ENCODE results near the gene TENT4A. TPM values are rescaled to one million over a fixed set of nuclear protein-coding genes. Genes with fewer than 3 reads are reported as not detected.
"Not testable (repeated sequence)": the region's sequence is repeated elsewhere in the genome, so short reads cannot be mapped to it uniquely, and the experiment has no call there.

The TENT4A gene
- total RNA-seq, result 10 to 100 TPM; 37.4 to 55.3 TPM

GRCh38 chr5:6713274-6714225, at the start of gene TENT4A:
Gene TENT4A, plus strand, starts transcription at chr5:6713432. Its CDS starts 552 bp downstream, at chr5:6713984.
- CTCF ChIA-PET, result interaction anchor here (1.0 kb wide), 1 partner anchor 23 kb away, joined by 3 read pairs; no protein-coding TSS in a partner anchor
- no peak for DNase-seq
- peak within 1 kb of the TSS; percentile 77 for H3K4me3 Mint-ChIP-seq

GRCh38 chr5:6666762-6667161, 46.5 kb upstream of the TENT4A start:
- H3K9me3 Mint-ChIP-seq (ENCODE audit: low read depth), result no peaks in the 10 kb centered on the region
- H3K27me3 Mint-ChIP-seq, result no peaks in the 10 kb centered on the region
- H3K36me3 Mint-ChIP-seq, result peaks cover 13% of the 10 kb centered on the region
- H3K4me1 Mint-ChIP-seq, result no peaks in the 10 kb centered on the region
- CTCF ChIA-PET, result no interaction called here
- DNase-seq (no peak), ATAC-seq (no peak)
- H3K27ac Mint-ChIP-seq, result no peak overlapping the region
- H3K4me3 Mint-ChIP-seq, result no peak overlapping the region

More at GRCh38 chr5:6713274-6714225, at the start of gene TENT4A:
- Mint-ChIP-seq H3K36me3 (peaks cover 23% of the 10 kb centered on the region), H3K4me1 (peaks cover 41% of the 10 kb centered on the region), H3K9me3 (ENCODE audit: low read depth) (no peaks in the 10 kb centered on the region), H3K27me3 (peaks cover 2% of the 10 kb centered on the region), H3K27ac (peak within 1 kb of the TSS; percentile 94)
- ATAC-seq, result peak; percentile 42

GRCh38 chr5:6667648-6668047, 45.6 kb upstream of the TENT4A start:
- CTCF ChIA-PET, result no interaction called here
- H3K36me3 Mint-ChIP-seq, result peaks cover 10% of the 10 kb centered on the region
- H3K27me3 Mint-ChIP-seq, result no peaks in the 10 kb centered on the region
- no peaks in the 10 kb centered on the region for H3K9me3 Mint-ChIP-seq (ENCODE audit: low read depth)
- no peak overlapping the region for H3K4me3 Mint-ChIP-seq
- no peak overlapping the region for H3K27ac Mint-ChIP-seq
- ATAC-seq (no peak), DNase-seq (no peak)
- no peaks in the 10 kb centered on the region for H3K4me1 Mint-ChIP-seq

- H3K4me1 Mint-ChIP-seq; CTCF ChIA-PET; H3K27ac Mint-ChIP-seq; H3K27me3 Mint-ChIP-seq; ATAC-seq; H3K9me3 Mint-ChIP-seq (ENCODE audit: low read depth); DNase-seq; H3K4me3 Mint-ChIP-seq: not testable (repeated sequence)
- peaks cover 11% of the 10 kb centered on the region for H3K36me3 Mint-ChIP-seq
Measured at GRCh38 chr5:6668717-6669116, 44.5 kb upstream of the TENT4A start.

GRCh38 chr5:6673031-6673430, 40.2 kb upstream of the TENT4A start:
- Mint-ChIP-seq H3K36me3 (peaks cover 12% of the 10 kb centered on the region), H3K27ac (no peak overlapping the region), H3K9me3 (ENCODE audit: low read depth) (peaks cover 2% of the 10 kb centered on the region), H3K4me1 (no peaks in the 10 kb centered on the region), H3K4me3 (no peak overlapping the region), H3K27me3 (no peaks in the 10 kb centered on the region)
- CTCF ChIA-PET, result no interaction called here
- ATAC-seq, result no peak
- no peak for DNase-seq

- Mint-ChIP-seq H3K27ac (no peak overlapping the region), H3K36me3 (peaks cover 12% of the 10 kb centered on the region), H3K4me3 (no peak overlapping the region), H3K27me3 (peaks cover 4% of the 10 kb centered on the region), H3K4me1 (no peaks in the 10 kb centered on the region), H3K9me3 (ENCODE audit: low read depth) (peaks cover 2% of the 10 kb centered on the region)
- ATAC-seq (no peak), DNase-seq (no peak)
- CTCF ChIA-PET, result no interaction called here
Measured at GRCh38 chr5:6673963-6674362, 39.3 kb upstream of the TENT4A start.

- Mint-ChIP-seq H3K27ac (no peak overlapping the region), H3K9me3 (ENCODE audit: low read depth) (peaks cover 2% of the 10 kb centered on the region), H3K4me1 (no peaks in the 10 kb centered on the region), H3K4me3 (no peak overlapping the region), H3K36me3 (peaks cover 12% of the 10 kb centered on the region), H3K27me3 (peaks cover 4% of the 10 kb centered on the region)
- ATAC-seq (no peak), DNase-seq (no peak)
- CTCF ChIA-PET, result no interaction called here
Measured at GRCh38 chr5:6674421-6674820, 38.8 kb upstream of the TENT4A start.

- CTCF ChIA-PET, result no interaction called here
- H3K27me3 Mint-ChIP-seq, result peaks cover 4% of the 10 kb centered on the region
- H3K4me1 Mint-ChIP-seq, result no peaks in the 10 kb centered on the region
- no peak overlapping the region for H3K27ac Mint-ChIP-seq
- no peak overlapping the region for H3K4me3 Mint-ChIP-seq
- DNase-seq (no peak), ATAC-seq (no peak)
- peaks cover 12% of the 10 kb centered on the region for H3K36me3 Mint-ChIP-seq
- peaks cover 2% of the 10 kb centered on the region for H3K9me3 Mint-ChIP-seq (ENCODE audit: low read depth)
Measured at GRCh38 chr5:6674886-6675285, 38.3 kb upstream of the TENT4A start.

GRCh38 chr5:6675784-6676491, 37.3 kb upstream of the TENT4A start:
- Mint-ChIP-seq H3K4me3 (no peak overlapping the region), H3K27ac (no peak overlapping the region), H3K4me1 (no peaks in the 10 kb centered on the region), H3K27me3 (peaks cover 4% of the 10 kb centered on the region), H3K9me3 (ENCODE audit: low read depth) (peaks cover 2% of the 10 kb centered on the region), H3K36me3 (peaks cover 6% of the 10 kb centered on the region)
- CTCF ChIA-PET, result no interaction called here
- DNase-seq (no peak), ATAC-seq (no peak)

- Mint-ChIP-seq H3K4me1 (no peaks in the 10 kb centered on the region), H3K27ac (no peak overlapping the region), H3K27me3 (peaks cover 6% of the 10 kb centered on the region), H3K9me3 (ENCODE audit: low read depth) (peaks cover 2% of the 10 kb centered on the region), H3K36me3 (peaks cover 2% of the 10 kb centered on the region), H3K4me3 (no peak overlapping the region)
- CTCF ChIA-PET, result no interaction called here
- no peak for ATAC-seq
- no peak for DNase-seq
Measured at GRCh38 chr5:6676702-6677101, 36.5 kb upstream of the TENT4A start.

- ATAC-seq, result no peak
- H3K4me3 Mint-ChIP-seq, result no peak overlapping the region
- peaks cover 2% of the 10 kb centered on the region for H3K36me3 Mint-ChIP-seq
- no peak overlapping the region for H3K27ac Mint-ChIP-seq
- peaks cover 8% of the 10 kb centered on the region for H3K27me3 Mint-ChIP-seq
- CTCF ChIA-PET, result no interaction called here
- H3K4me1 Mint-ChIP-seq, result no peaks in the 10 kb centered on the region
- DNase-seq, result no peak
- H3K9me3 Mint-ChIP-seq (ENCODE audit: low read depth), result peaks cover 2% of the 10 kb centered on the region
Measured at GRCh38 chr5:6678385-6678784, 34.8 kb upstream of the TENT4A start.

GRCh38 chr5:6680922-6681321, 32.3 kb upstream of the TENT4A start:
- CTCF ChIA-PET, result no interaction called here
- Mint-ChIP-seq H3K9me3 (ENCODE audit: low read depth) (peaks cover 2% of the 10 kb centered on the region), H3K36me3 (no peaks in the 10 kb centered on the region), H3K27me3 (peaks cover 16% of the 10 kb centered on the region), H3K4me3 (no peak overlapping the region), H3K27ac (no peak overlapping the region), H3K4me1 (no peaks in the 10 kb centered on the region)
- ATAC-seq (no peak), DNase-seq (no peak)

GRCh38 chr5:6681682-6682081, 31.6 kb upstream of the TENT4A start:
- ATAC-seq (no peak), DNase-seq (no peak)
- Mint-ChIP-seq H3K4me1 (no peaks in the 10 kb centered on the region), H3K36me3 (no peaks in the 10 kb centered on the region), H3K27ac (no peak overlapping the region), H3K9me3 (ENCODE audit: low read depth) (no peaks in the 10 kb centered on the region), H3K4me3 (no peak overlapping the region), H3K27me3 (peaks cover 24% of the 10 kb centered on the region)
- CTCF ChIA-PET, result no interaction called here

- no peaks in the 10 kb centered on the region for H3K4me1 Mint-ChIP-seq
- no peak overlapping the region for H3K4me3 Mint-ChIP-seq
- no peak overlapping the region for H3K27ac Mint-ChIP-seq
- no peaks in the 10 kb centered on the region for H3K36me3 Mint-ChIP-seq
- DNase-seq, result no peak
- no peak for ATAC-seq
- no peaks in the 10 kb centered on the region for H3K9me3 Mint-ChIP-seq (ENCODE audit: low read depth)
- CTCF ChIA-PET, result no interaction called here
- peaks cover 29% of the 10 kb centered on the region for H3K27me3 Mint-ChIP-seq
Measured at GRCh38 chr5:6682239-6682638, 31.0 kb upstream of the TENT4A start.
